ENCODE results near the gene SLC29A1. TPM values are rescaled to one million over a fixed set of nuclear protein-coding genes. Genes with fewer than 3 reads are reported as not detected.

The SLC29A1 gene
- total RNA-seq, 1 experiment from 2014 or later: 108 TPM

DNA sequence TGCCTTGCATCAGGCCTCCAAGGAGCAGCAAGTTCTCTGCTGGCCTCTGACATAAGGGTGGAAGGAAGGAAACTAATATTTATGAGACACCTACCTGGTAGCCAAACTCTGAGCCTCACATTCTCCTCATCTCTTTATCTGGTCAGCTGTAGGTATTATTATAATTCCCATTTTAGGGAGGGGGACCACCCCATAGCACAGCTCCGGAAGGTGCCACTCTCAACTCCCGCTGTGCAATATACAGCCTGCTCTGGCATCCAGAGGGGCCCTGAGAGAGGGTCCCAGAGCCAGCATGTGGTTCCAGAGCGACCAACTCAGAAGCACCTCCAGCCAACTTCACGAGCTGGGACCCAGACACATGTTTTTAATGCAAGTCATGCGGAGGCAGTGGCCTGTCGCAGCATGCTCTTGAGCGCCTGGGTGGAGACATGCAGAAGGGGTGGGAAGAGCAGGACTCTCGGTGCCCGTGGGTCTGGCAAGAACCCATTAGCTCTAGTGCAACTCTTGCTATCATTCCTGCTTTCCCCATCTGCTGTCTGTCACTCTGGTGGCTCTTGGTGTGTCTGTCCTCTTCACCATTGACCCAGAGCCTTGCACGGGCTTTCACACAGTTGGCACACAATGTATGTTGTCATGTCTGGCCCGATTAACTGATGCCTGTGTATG lies 21.6 kb upstream of the SLC29A1 start:
- POLR2A ChIA-PET (ENCODE audit: low non-redundant PET): no interaction called here
- BruUV-seq (replicated peaks): no TSS peak
- H3K27ac ChIP-seq (ENCODE audit: low read depth, low read length, poor library complexity, severe bottlenecking): no peak overlapping the region

DNA sequence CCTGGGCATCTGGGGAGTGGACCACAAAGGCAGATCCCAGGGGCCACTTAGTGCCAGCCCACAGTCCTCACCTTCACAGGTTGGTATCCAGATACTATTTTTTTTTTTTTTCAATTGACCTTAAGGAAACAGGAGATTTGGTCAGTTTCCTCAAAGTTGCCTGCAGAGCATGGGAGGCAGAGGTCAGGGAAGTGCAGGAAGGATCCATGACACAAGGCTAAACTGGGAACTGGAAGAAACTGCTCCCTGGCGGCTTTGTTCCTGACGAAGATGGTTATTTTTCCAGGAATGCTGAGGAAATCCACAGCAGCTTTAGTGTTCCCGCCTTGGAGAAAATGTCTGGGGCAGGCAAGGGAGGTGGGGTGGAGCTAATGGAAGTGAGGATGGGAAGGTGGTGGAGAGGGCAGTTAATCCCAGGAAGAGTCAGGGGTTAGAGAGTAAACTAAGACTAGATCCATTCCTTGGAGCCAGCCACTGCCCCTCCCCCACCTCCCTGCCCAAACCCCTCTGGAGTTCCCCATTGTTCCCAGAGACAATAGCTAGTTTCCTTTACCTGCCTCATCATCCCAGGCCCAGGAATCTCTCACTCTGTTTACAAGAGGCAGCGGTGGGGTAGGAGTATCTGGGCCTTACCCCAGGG lies 20.9 kb upstream of the SLC29A1 start:
- intact Hi-C loops (cut with micrococcal nuclease; ENCODE audit: unreplicated experiment): no loop called here
- CTCF ChIA-PET: no interaction called here
- Histone ChIP-seq H3K4me3 (ENCODE audit: low read depth, low read length, poor library complexity, severe bottlenecking) (no peak overlapping the region), H3K4me1 (ENCODE audit: insufficient read depth, low read length, poor library complexity, severe bottlenecking) (no peaks in the 10 kb centered on the region), H3K27ac (ENCODE audit: low read depth, low read length, poor library complexity, severe bottlenecking) (no peak overlapping the region), H3K9me3 (ENCODE audit: low read depth, low read length, poor library complexity, severe bottlenecking) (no peaks in the 10 kb centered on the region), H3K36me3 (ENCODE audit: insufficient read depth, low read length, poor library complexity, severe bottlenecking) (no peaks in the 10 kb centered on the region), H3K27me3 (replicated peaks; ENCODE audit: insufficient read depth, low read depth, low read length, poor library complexity) (no peaks in the 10 kb centered on the region)
- BruUV-seq (replicated peaks): no TSS peak
- POLR2A ChIA-PET (ENCODE audit: low non-redundant PET): no interaction called here
- no peak for DNase-seq (ENCODE audit: low spot score)
- no peak for TF ChIP-seq EZH2 (IDR thresholded peaks at IDR 0.05; ENCODE audit: borderline replicate concordance, low read depth, low read length, poor library complexity, severe bottlenecking)
- TF ChIP-seq, protein P1, sequence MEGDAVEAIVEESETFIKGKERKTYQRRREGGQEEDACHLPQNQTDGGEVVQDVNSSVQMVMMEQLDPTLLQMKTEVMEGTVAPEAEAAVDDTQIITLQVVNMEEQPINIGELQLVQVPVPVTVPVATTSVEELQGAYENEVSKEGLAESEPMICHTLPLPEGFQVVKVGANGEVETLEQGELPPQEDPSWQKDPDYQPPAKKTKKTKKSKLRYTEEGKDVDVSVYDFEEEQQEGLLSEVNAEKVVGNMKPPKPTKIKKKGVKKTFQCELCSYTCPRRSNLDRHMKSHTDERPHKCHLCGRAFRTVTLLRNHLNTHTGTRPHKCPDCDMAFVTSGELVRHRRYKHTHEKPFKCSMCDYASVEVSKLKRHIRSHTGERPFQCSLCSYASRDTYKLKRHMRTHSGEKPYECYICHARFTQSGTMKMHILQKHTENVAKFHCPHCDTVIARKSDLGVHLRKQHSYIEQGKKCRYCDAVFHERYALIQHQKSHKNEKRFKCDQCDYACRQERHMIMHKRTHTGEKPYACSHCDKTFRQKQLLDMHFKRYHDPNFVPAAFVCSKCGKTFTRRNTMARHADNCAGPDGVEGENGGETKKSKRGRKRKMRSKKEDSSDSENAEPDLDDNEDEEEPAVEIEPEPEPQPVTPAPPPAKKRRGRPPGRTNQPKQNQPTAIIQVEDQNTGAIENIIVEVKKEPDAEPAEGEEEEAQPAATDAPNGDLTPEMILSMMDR (conservative IDR thresholded peaks at IDR 0.05; ENCODE audit: low read depth, low read length): no peak

More for the DNA sequence above, 21.6 kb upstream of the SLC29A1 start:
- H3K36me3 ChIP-seq (ENCODE audit: insufficient read depth, low read length, poor library complexity, severe bottlenecking): no peaks in the 10 kb centered on the region
- no peaks in the 10 kb centered on the region for H3K9me3 ChIP-seq (ENCODE audit: low read depth, low read length, poor library complexity, severe bottlenecking)
- no peak for TF ChIP-seq EZH2 (IDR thresholded peaks at IDR 0.05; ENCODE audit: borderline replicate concordance, low read depth, low read length, poor library complexity, severe bottlenecking)
- TF ChIP-seq, protein P1 (conservative IDR thresholded peaks at IDR 0.05; ENCODE audit: low read depth, low read length): no peak
- no peak overlapping the region for H3K4me3 ChIP-seq (ENCODE audit: low read depth, low read length, poor library complexity, severe bottlenecking)
- no peak for DNase-seq (ENCODE audit: low spot score)
- CTCF ChIA-PET: no interaction called here
- no peaks in the 10 kb centered on the region for H3K27me3 ChIP-seq (replicated peaks; ENCODE audit: insufficient read depth, low read depth, low read length, poor library complexity)
- H3K4me1 ChIP-seq (ENCODE audit: insufficient read depth, low read length, poor library complexity, severe bottlenecking): no peaks in the 10 kb centered on the region
- intact Hi-C loops (cut with micrococcal nuclease; ENCODE audit: unreplicated experiment): no loop called here

DNA sequence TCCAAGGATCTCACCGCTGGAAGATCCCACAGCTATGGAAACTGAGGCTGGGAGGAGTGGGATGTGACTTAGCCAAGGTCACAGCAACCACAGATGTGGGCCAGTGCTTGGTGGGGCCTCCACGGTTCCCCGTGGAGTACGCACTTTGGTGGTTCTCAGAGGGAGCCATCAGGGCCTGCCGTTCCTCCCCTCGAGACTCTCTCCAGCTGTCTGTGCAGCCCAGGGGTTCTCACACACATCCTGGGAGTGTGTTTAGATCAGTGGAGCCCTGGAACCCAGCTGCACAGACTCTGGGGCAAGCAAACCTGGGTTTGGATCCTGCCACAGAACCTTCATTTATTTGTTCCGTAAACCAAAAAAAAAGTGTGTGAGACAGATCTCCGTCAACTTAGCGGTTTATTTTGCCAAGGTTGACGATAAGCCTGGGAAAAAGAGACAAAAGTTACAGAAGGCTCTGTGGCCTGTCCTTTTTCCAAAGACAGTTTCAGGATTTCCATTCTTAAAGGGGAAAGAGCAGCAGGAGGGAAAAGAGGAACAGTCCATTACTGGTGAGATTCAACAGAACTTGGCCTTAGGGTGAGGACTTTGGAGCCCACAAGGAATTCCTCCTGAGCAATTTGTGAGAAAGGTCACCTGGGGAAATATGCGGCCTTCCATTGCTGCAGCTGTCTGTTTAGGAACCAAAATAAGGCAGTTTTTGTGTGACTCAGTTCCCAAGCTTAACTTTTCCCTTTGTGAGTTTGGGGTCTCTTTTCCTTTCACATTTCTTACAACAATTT lies 20.2 kb upstream of the SLC29A1 start:
- TF ChIP-seq EZH2 (IDR thresholded peaks at IDR 0.05; ENCODE audit: borderline replicate concordance, low read depth, low read length, poor library complexity, severe bottlenecking): no peak
- TF ChIP-seq, protein P1 (conservative IDR thresholded peaks at IDR 0.05; ENCODE audit: low read depth, low read length): no peak
- intact Hi-C loops (cut with micrococcal nuclease; ENCODE audit: unreplicated experiment): no loop called here
- Histone ChIP-seq H3K27ac (ENCODE audit: low read depth, low read length, poor library complexity, severe bottlenecking) (no peak overlapping the region), H3K9me3 (ENCODE audit: low read depth, low read length, poor library complexity, severe bottlenecking) (no peaks in the 10 kb centered on the region), H3K36me3 (ENCODE audit: insufficient read depth, low read length, poor library complexity, severe bottlenecking) (no peaks in the 10 kb centered on the region), H3K27me3 (replicated peaks; ENCODE audit: insufficient read depth, low read depth, low read length, poor library complexity) (no peaks in the 10 kb centered on the region), H3K4me3 (ENCODE audit: low read depth, low read length, poor library complexity, severe bottlenecking) (no peak overlapping the region), H3K4me1 (ENCODE audit: insufficient read depth, low read length, poor library complexity, severe bottlenecking) (no peaks in the 10 kb centered on the region)
- no TSS peak for BruUV-seq (replicated peaks)
- DNase-seq (ENCODE audit: low spot score): no peak
- CTCF ChIA-PET: no interaction called here
- POLR2A ChIA-PET (ENCODE audit: low non-redundant PET): no interaction called here

Data from A673 (cell line).